Measurements from ENCODE around the gene FSTL3. TPM values are rescaled to one million over a fixed set of nuclear protein-coding genes. Genes with fewer than 3 reads are reported as not detected.

FSTL3 gene
- total and polyA plus RNA-seq, 2 of the 8 experiments (the other 6 are each of a cell fraction or from before 2014, with no cell fraction given) = 8.1 to 11.8 TPM

- Histone ChIP-seq H4K5ac (ENCODE audit: insufficient read length, low read depth, low read length) (no peak overlapping the region), H4K8ac (ENCODE audit: extremely low read depth, insufficient read depth, low read length) (no peak overlapping the region; the same call in 1 of the 2 replicates), H3K27me3 (replicated peaks in 1 of 4; ENCODE audit: control insufficient read depth in 3 of 4, extremely low read depth in 1 of 4, insufficient read depth in 3 of 4, low read length in 3 of 4) (no peaks in the 10 kb centered on the region), H3K14ac (ENCODE audit: insufficient read length) (no peak overlapping the region), H3K79me2 (ENCODE audit: control insufficient read depth in 1 of 2, insufficient read depth in 2 of 2, low read length in 2 of 2) (no peaks in the 10 kb centered on the region), H3K23ac (ENCODE audit: insufficient read length) (no peak overlapping the region), H3K4me1 (replicated peaks in 1 of 4; ENCODE audit: control insufficient read depth in 3 of 4, insufficient read depth in 4 of 4, low read length in 3 of 4) (no peaks in the 10 kb centered on the region), H2AK5ac (ENCODE audit: low read depth, low read length) (no peak overlapping the region), H3K36me3 (ENCODE audit: control insufficient read depth in 2 of 4, insufficient read depth in 4 of 4, low read length in 3 of 4) (no peaks in the 10 kb centered on the region; a peak in 1 of 8 replicates), H3K27ac (ENCODE audit: low read depth, low read length) (no peak overlapping the region), H3K56ac (replicated peaks; ENCODE audit: insufficient read length, low read depth, low read length) (no peak overlapping the region), H3K4me2 (ENCODE audit: insufficient read depth in 1 of 2, low read depth in 2 of 2, low read length in 2 of 2) (no peak overlapping the region), H4K91ac (replicated peaks; ENCODE audit: insufficient read length, low read length) (no peak overlapping the region), H3K4me3 (ENCODE audit: extremely low read depth in 1 of 4, insufficient read depth in 2 of 4, low read depth in 3 of 4, low read length in 4 of 4) (no peak overlapping the region), H3K23me2 (ENCODE audit: low read depth, low read length) (no peaks in the 10 kb centered on the region), H2BK15ac (ENCODE audit: low read length) (no peak overlapping the region), H2AFZ (ENCODE audit: low read length) (no peak overlapping the region), H2BK120ac (replicated peaks; ENCODE audit: low read depth, low read length) (no peak overlapping the region), H3K18ac (ENCODE audit: extremely low read depth, low read length) (no peak overlapping the region), H3K9me3 (ENCODE audit: insufficient read depth in 2 of 2, low read depth in 1 of 2, low read length in 1 of 2) (no peaks in the 10 kb centered on the region), H2BK20ac (ENCODE audit: low read length) (no peak overlapping the region), H3K4ac (replicated peaks; ENCODE audit: insufficient read length, low read depth, low read length) (no peak overlapping the region), H4K20me1 (replicated peaks in 1 of 2; ENCODE audit: control insufficient read depth in 1 of 2, insufficient read depth in 2 of 2, low read length in 2 of 2) (peaks cover 0 to 6% of the 10 kb centered on the region in 2 experiments), H3K79me1 (ENCODE audit: low read depth, low read length) (no peaks in the 10 kb centered on the region; the same call in 1 of the 2 replicates), H2BK5ac (ENCODE audit: low read depth, low read length) (no peak overlapping the region), H2BK12ac (ENCODE audit: low read depth, low read length) (no peak overlapping the region), H3K9ac (replicated peaks in 1 of 4; ENCODE audit: extremely low read depth in 1 of 4, low read depth in 3 of 4, low read length in 3 of 4) (no peak overlapping the region)
- ChIA-PET POLR2A (ENCODE audit: partially characterized antibody) (interaction anchor here (1.0 to 1.2 kb wide), 2 partner anchors 14 to 50 kb away, joined by 3 to 4 read pairs; no protein-coding TSS in a partner anchor), CTCF (ENCODE audit: partially characterized antibody) (interaction anchor here (0.7 to 3.5 kb wide), 6 partner anchors 8 to 612 kb away, joined by 4 to 17 read pairs (median 4); no protein-coding TSS in a partner anchor)
- no peak for FAIRE-seq
- WGBS, 2 experiments (ENCODE audit: extremely low coverage in 1 of 2, insufficient coverage in 1 of 2, insufficient read length in 1 of 2, insufficient replicate concordance in 2 of 2, low coverage in 1 of 2, low lambda C conversion rate in 2 of 2, missing lambda C conversion rate in 1 of 2) = 91% methylated on average over 16 of the region's 16 CpGs; no CpG with 5 or more reads in 1 of the 2 experiments
- DNase-seq (ENCODE audit: low read depth in 1 of 2, low spot score in 2 of 2) = no peak
- TF ChIP-seq EZH2 (IDR thresholded peaks at IDR 0.05; ENCODE audit: low read depth, low read length, severe bottlenecking) = no peak
- no peak for TF ChIP-seq SIRT6 (IDR thresholded peaks at IDR 0.05; ENCODE audit: low read length)
- TF ChIP-seq MAFK (IDR thresholded peaks at IDR 0.05; ENCODE audit: low read depth, low read length) = no peak
- TF ChIP-seq YY1 (IDR thresholded peaks at IDR 0.05; ENCODE audit: low read depth, low read length) = no peak
- no peak for TF ChIP-seq CHD2 (IDR thresholded peaks at IDR 0.05; ENCODE audit: low read length)
- no peak for TF ChIP-seq SIN3A (conservative IDR thresholded peaks at IDR 0.05 in 1 of 2, IDR thresholded peaks at IDR 0.05 in 1 of 2; ENCODE audit: low read depth in 1 of 2, low read length in 2 of 2)
- TF ChIP-seq, protein P1, sequence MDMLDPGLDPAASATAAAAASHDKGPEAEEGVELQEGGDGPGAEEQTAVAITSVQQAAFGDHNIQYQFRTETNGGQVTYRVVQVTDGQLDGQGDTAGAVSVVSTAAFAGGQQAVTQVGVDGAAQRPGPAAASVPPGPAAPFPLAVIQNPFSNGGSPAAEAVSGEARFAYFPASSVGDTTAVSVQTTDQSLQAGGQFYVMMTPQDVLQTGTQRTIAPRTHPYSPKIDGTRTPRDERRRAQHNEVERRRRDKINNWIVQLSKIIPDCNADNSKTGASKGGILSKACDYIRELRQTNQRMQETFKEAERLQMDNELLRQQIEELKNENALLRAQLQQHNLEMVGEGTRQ (IDR thresholded peaks at IDR 0.05; ENCODE audit: low read length) = no peak
- no peak for TF ChIP-seq TBP (IDR thresholded peaks at IDR 0.05; ENCODE audit: low read depth, low read length)
Observed at GRCh38 chr19:731000-731399, 54.8 kb downstream of the FSTL3 start.
